Liver (tissue), 9 donors: ENCODE measurements around the gene BPIFA2. TPM values are rescaled to one million over a fixed set of nuclear protein-coding genes. Genes with fewer than 3 reads are reported as not detected.

Experiments used
- DNase-seq: peaks from one replicate; pipeline ENCODE4 v3.0.0-alpha.2; 2017; ENCODE audit warnings: low spot score
- H3K27ac ChIP-seq, 2 donors: one replicate each; pipeline ENCODE4 v1.7.0; 2013; ENCODE audit warnings: inconsistent platforms in 2 of 2, low read length in 2 of 2, control low read depth in 1 of 2, low read depth in 1 of 2, mild to moderate bottlenecking in 1 of 2
- H3K27me3 ChIP-seq, 4 donors: one replicate each; pipeline versions ENCODE4 v1.6.1 to v1.7.0; 2013; ENCODE audit warnings: low read length in 3 of 4, inconsistent platforms in 1 of 4, mild to moderate bottlenecking in 1 of 4, moderate library complexity in 1 of 4; ENCODE audit not compliant: control insufficient read depth in 4 of 4, insufficient read depth in 4 of 4
- H3K36me3 ChIP-seq, 4 donors: one replicate each; pipeline versions ENCODE4 v1.6.1 to v1.7.0; 2013; ENCODE audit warnings: low read length in 3 of 4, mild to moderate bottlenecking in 3 of 4, low read depth in 1 of 4, moderate library complexity in 1 of 4; ENCODE audit not compliant: control insufficient read depth in 4 of 4, insufficient read depth in 3 of 4
- H3K4me1 ChIP-seq, 4 donors: one replicate each; pipeline versions ENCODE4 v1.6.1 to v1.7.0; 2013; ENCODE audit warnings: low read length in 3 of 4, mild to moderate bottlenecking in 3 of 4, moderate library complexity in 1 of 4; ENCODE audit not compliant: control insufficient read depth in 4 of 4, insufficient read depth in 4 of 4
- H3K4me3 ChIP-seq, 3 donors: one replicate each; pipeline versions ENCODE4 v1.6.1 to v1.7.0; 2013; ENCODE audit warnings: low read length in 3 of 3, control low read depth in 1 of 3, low read depth in 1 of 3, mild to moderate bottlenecking in 1 of 3
- H3K9ac ChIP-seq, 2 donors: one replicate each; pipeline ENCODE4 v1.7.0; 2013; ENCODE audit warnings: low read length in 2 of 2, mild to moderate bottlenecking in 2 of 2, moderate library complexity in 2 of 2, control low read depth in 1 of 2, low read depth in 1 of 2
- H3K9me3 ChIP-seq, 4 donors: one replicate each; pipeline versions ENCODE4 v1.6.1 to v1.7.0; 2013; ENCODE audit warnings: low read length in 3 of 4; ENCODE audit not compliant: control insufficient read depth in 4 of 4
- ATF3 ChIP-seq: IDR thresholded peaks from 2 replicates; pipeline ENCODE4 v1.6.1; 2016; ENCODE audit warnings: antibody characterized with exemption
- CTCF ChIP-seq: fragments of 150-350 bp; IDR thresholded peaks from 2 replicates; pipeline ENCODE4 v1.5.1; 2017; ENCODE audit warnings: improper control_type of control experiment, low read depth, low read length; ENCODE audit not compliant: missing input control
- EGR1 ChIP-seq, 2 donors: IDR thresholded peaks; 2 replicates each; pipeline ENCODE4 v1.6.1; 2016 to 2018; ENCODE audit warnings: antibody characterized with exemption in 2 of 2, low read depth in 2 of 2
- FOXA1 ChIP-seq: IDR thresholded peaks from 2 replicates; pipeline ENCODE4 v1.6.1; 2016; ENCODE audit warnings: antibody characterized with exemption
- FOXA2 ChIP-seq: IDR thresholded peaks from 2 replicates; pipeline ENCODE4 v1.6.1; 2016; ENCODE audit warnings: antibody characterized with exemption
- GABPA ChIP-seq, 2 donors: IDR thresholded peaks in 1 of 2; conservative IDR thresholded peaks in 1 of 2; 2 replicates each; pipeline ENCODE4 v1.6.1; 2016; ENCODE audit warnings: antibody characterized with exemption in 2 of 2, mild to moderate bottlenecking in 1 of 2, moderate library complexity in 1 of 2
- HNF4A ChIP-seq, 2 donors: conservative IDR thresholded peaks; 2 replicates each; pipeline ENCODE4 v1.6.1; 2016; ENCODE audit warnings: antibody characterized with exemption in 2 of 2, mild to moderate bottlenecking in 2 of 2
- HNF4G ChIP-seq: IDR thresholded peaks from 2 replicates; pipeline ENCODE4 v1.6.1; 2016; ENCODE audit warnings: antibody characterized with exemption
- JUND ChIP-seq, 2 donors: IDR thresholded peaks; 2 replicates each; pipeline ENCODE4 v1.6.1; 2016; ENCODE audit warnings: antibody characterized with exemption in 2 of 2
- NR2F2 ChIP-seq: IDR thresholded peaks from 2 replicates; pipeline ENCODE4 v1.6.1; 2016; ENCODE audit warnings: antibody characterized with exemption
- RAD21 ChIP-seq, 2 donors: IDR thresholded peaks; 2 replicates each; pipeline ENCODE4 v1.6.1; 2016; ENCODE audit warnings: antibody characterized with exemption in 2 of 2, mild to moderate bottlenecking in 2 of 2
- REST ChIP-seq: IDR thresholded peaks from 2 replicates; pipeline ENCODE4 v1.6.1; 2016; ENCODE audit warnings: antibody characterized with exemption, mild to moderate bottlenecking
- RXRA ChIP-seq, 2 donors: IDR thresholded peaks; 2 replicates each; pipeline ENCODE4 v1.6.1; 2017 to 2018; ENCODE audit warnings: antibody characterized with exemption in 2 of 2, mild to moderate bottlenecking in 1 of 2
- SP1 ChIP-seq: IDR thresholded peaks from 2 replicates; pipeline ENCODE4 v1.6.1; 2018; ENCODE audit warnings: antibody characterized with exemption, mild to moderate bottlenecking
- TAF1 ChIP-seq: conservative IDR thresholded peaks from 2 replicates; pipeline ENCODE4 v1.6.1; 2016; ENCODE audit warnings: antibody characterized with exemption, mild to moderate bottlenecking
- YY1 ChIP-seq: IDR thresholded peaks from 2 replicates; pipeline ENCODE4 v1.6.1; 2016; ENCODE audit warnings: antibody characterized with exemption, mild to moderate bottlenecking
- ZBTB33 ChIP-seq: IDR thresholded peaks from 2 replicates; pipeline ENCODE4 v1.6.1; 2016; ENCODE audit warnings: antibody characterized with exemption
- WGBS: extraction: QIAGEN DNeasy Blood & Tissue Kit; methylation state at CpG from one replicate; pipeline ENCODE4 v1.1.7; 2013; 5-methylcytosine and 5-hydroxymethylcytosine counted together
- polyA plus RNA-seq, 2 donors: library from polyadenylated mRNA; stranded (reverse) in 1 of 2; unstranded in 1 of 2; fragments of 200-250 nt in 1 of 2; fragments of >200 nt in 1 of 2; fragmentation: Nextera tagmentation in 1 of 2; extraction: Ambion mirVana in 1 of 2; gene quantifications; one replicate each; pipeline versions ENCODE4 v1.2.1 to v1.2.3, GENCODE V29; 2013 to 2015
- total RNA-seq, 2 donors: library from RNA; depleted of rRNA; stranded (reverse); fragments of >200 nt; gene quantifications; one replicate each; pipeline ENCODE4 v1.2.3, GENCODE V29; 2014
- TF ChIP-seq, protein P1 (sequence below): IDR thresholded peaks from 2 replicates; pipeline ENCODE4 v1.6.1; 2016; ENCODE audit warnings: antibody characterized with exemption
- donor health status: healthy.
- donor health status: healthy.
- donor health status: healthy.
- donor health status: healthy.
- donor health status: healthy.

The BPIFA2 gene
- total and polyA plus RNA-seq, 4 donors, result not detected

- Histone ChIP-seq H3K27ac (no peak overlapping the region), H3K9ac (no peak overlapping the region), H3K4me1 (peaks cover 3 to 11% (median 8%) of the 10 kb centered on the region in 4 donors), H3K9me3 (no peaks in the 10 kb centered on the region), H3K27me3 (no peaks in the 10 kb centered on the region), H3K36me3 (no peaks in the 10 kb centered on the region), H3K4me3 (no peak overlapping the region)
- 15% methylated on average over 3 of the region's 3 CpGs for WGBS
- DNase-seq, result no peak
- TF ChIP-seq JUND (IDR thresholded peaks at IDR 0.05) (peak in 1 of 2 donors; percentile 26), GABPA (IDR thresholded peaks at IDR 0.05 in 1 of 2, conservative IDR thresholded peaks at IDR 0.05 in 1 of 2) (no peak), REST (peak; percentile 61), FOXA1 (peak; percentile 63), TAF1 (no peak), YY1 (peak; percentile 44), RXRA (IDR thresholded peaks at IDR 0.05) (peak; percentile 60 to 79), NR2F2 (no peak), ATF3 (no peak), RAD21 (IDR thresholded peaks at IDR 0.05) (peak in 1 of 2 donors; percentile 34), EGR1 (IDR thresholded peaks at IDR 0.05; ENCODE audit: low read depth in 2 of 2) (no peak), FOXA2 (peak; percentile 88), CTCF (no peak), SP1 (peak; percentile 72), HNF4A (conservative IDR thresholded peaks at IDR 0.05) (peak; percentile 55 to 63), ZBTB33 (peak; percentile 37), HNF4G (no peak)
- TF ChIP-seq, protein P1, sequence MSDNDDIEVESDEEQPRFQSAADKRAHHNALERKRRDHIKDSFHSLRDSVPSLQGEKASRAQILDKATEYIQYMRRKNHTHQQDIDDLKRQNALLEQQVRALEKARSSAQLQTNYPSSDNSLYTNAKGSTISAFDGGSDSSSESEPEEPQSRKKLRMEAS, result peak; percentile 42
Observed at GRCh38 chr20:33191484-33191883, 23.5 kb downstream of the BPIFA2 start.
